HG03097 (cell line): Measurements from ENCODE around the gene COL20A1.
"Not testable (repeated sequence)": the region's sequence is repeated elsewhere in the genome, so short reads cannot be mapped to it uniquely, and the experiment has no call there.

Experiments
- ATAC-seq: cut with Tn5 transposase; IDR thresholded peaks from one replicate; pipeline ENCODE4 v1.9.1; 2021; ENCODE audit not compliant: unreplicated experiment, low FRiP score

Gene COL20A1

DNA sequence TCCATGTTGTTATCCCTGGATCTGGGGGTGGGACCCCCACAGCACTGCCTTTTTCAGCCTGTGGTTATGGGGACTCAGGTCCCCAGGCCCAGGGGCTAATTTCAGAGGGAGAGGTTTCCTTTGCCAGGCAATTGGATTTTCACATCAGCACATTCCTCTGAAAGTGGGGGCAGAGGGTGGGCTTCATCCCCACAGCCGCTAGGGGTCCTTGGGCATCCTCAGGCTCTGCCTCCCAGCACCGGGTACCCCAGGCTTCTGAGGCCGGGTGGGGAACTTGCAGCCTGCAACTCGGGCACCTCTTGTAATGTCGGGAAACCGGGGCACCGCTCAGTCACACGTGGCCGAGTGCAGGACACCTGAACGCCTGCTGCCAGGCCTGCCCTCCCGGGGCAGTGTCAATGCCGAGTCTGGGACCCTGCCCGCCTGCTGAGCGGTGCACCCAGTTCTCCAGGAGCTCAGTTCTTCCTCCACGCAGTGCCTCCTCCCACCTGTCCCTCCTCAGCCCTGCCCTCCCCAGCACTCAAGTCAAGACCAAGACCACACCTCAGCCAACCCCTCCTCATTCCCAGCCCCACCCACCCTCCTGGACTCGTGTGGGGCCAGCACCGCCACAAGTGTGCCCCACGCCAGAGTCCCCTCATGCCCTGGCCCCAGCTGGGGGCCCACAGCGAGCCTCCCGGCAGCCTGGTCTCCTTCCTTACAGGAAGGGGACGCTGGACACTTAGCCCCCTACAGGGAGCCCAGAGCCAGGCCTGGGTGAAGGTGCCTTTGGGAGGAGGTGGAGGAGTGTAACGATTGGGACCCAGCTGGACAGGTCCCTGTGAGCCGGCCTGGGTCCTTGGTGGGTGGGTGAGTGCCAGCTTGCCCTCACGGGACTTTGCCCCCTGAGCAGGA, 77.0 kb downstream of the COL20A1 start:
- ATAC-seq, result no peak

DNA sequence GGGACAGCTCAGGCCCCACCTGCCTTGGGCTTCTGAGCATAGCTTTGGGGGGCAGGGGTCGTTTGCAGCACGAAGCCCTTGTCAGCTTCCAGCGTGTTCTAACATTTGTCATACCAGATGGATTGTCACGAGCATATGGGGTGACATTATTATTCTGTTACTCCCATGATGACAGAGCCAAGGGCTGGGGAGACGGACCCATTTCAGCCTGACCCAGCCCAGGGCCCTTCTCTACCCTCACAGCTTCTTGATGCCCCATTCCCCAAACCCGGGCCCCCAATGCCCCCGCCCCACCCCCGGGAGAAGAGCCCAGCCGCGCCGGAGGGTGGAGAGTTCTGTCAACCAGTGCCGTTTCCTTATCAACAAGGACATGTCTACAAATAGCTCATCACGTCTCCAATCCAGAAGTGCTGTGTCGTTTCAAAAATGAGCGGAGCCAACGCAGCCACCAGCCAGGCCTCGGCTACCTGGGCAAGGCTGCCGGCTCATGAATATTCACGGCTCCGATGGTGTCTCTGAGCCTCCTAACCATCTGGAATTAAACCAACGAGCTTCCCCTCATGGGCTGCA, 77.7 kb downstream of the COL20A1 start:
- no peak for ATAC-seq

DNA sequence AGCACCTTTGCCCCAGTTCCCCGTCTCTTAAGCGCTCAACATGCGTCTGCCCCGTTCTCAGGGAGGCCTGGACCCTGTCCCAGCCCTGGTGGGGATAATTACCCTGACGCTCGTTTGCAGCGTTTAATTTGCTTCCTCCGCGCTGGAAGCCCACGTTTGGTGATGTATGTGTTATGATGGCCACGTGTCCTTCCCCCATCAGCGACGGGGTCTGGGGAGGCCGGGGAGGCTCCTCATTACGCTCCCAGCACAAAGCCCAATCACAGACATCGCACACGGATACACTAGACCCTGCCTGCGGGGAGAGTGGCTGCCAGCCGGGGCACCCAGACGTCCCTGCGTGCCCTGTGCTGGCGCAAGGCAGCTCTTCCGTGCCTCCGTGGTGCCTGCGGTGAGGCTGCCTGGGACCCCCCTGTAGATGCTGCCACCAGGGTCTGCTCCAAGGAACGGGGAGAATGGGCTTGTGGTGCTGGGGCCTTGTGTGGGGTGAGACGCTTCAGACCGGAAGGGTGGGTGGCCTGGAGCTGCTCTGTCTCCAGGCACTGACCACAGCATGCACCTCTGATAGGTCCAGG, 78.4 kb downstream of the COL20A1 start:
- ATAC-seq, result no peak

DNA sequence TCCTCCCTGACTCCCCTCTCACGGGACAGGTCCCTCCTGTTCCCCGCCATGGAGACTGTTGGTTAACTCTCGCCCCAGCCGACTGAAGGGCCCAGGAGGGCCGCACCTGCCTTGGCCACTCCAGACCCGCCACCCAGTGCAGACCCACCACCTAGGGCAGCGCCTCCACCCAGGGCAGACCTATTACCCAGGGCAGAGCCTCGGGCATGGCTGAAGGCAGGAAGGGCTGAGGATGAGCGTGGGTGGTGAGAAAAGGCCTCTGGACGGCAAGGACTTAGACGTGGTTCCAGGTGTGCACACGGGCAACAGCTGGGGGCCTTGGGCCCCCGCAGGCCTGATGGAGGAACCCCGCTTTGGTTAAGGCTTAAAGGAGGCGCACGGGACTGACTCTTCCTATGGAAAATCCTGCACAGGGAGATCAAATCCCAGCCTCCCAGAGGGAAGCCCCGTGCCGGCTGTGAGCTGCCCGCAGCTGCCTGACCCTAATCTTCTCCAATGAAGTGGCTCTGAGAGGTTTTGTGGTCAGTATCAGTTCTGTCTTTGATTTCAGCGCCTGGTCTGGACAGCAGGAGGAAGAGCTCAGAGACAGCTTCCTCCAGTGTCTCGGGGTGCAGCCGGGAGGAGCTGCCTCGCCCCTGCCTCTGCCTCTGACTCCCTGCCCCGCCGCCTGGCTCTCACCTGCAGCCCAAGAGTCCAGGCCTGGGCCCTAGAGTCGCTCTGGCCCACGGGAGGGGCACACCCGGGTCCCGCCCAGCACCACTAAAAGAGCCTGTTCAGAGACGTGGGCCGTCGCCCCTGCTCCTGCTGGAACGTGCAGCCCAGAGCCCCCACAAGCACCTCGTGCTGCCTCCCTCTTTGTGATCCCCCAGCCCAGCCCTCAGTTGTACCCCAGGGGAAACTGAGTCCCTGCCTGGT, 80.2 kb downstream of the COL20A1 start:
- ATAC-seq, result no peak

DNA sequence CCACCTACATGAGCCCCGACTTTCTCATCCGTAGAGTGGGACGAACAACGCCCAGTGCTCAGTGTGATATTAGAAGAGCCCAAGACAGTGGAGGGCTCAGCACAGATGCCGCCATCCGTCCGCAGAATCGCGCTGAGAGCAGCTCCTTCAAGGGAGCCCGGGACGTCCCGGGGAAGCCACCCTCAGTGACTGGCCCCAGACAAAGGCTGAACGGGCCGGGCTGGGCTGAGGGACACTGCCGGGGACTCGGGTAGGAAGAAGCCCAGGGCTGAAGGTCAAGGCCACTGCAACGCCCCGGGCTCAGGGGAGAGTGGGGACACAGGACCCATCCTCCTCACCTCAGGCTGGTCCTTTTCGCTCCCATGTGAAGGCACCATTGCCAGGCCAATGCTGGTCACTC, 81.0 kb downstream of the COL20A1 start:
- ATAC-seq, result no peak

DNA sequence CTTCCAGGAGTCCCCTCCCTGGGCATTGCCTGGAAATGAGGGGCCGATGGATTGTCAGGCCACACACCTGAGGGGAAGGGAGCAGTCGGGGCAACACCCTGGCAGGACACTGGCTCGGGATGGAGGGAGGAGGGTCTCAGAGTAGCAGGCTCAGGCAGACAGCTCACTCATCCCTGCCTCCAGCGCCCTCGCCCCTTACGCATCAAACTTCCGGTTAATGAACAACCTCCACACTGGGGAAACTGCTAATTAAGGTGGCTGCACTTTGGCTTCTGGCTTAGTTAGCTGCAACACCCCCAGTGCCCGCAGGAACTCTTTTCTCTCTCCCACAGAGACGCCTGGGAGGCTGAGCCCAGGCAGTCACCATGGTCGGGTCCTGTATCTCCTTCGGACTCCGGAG, 81.5 kb downstream of the COL20A1 start:
- ATAC-seq, result no peak

DNA sequence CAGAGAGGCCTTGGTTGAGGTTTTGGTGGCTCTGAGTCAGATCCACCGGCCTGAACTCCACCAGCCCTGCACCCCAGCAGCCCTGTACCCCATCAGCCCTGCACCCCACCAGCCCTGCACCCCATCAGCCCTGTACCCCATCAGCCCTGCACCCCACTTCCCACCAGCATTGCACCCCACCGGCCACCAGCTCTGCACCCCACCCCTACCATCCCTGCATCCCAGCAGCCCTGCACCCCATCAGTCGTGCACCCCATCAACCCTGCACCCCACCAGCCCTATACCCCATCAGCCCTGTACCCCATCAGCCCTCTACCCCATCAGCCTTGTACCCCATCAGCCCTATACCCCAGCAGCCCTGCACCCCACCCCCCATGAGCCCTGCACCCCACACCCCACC, 82.5 kb downstream of the COL20A1 start:
- ATAC-seq, result no peak

DNA sequence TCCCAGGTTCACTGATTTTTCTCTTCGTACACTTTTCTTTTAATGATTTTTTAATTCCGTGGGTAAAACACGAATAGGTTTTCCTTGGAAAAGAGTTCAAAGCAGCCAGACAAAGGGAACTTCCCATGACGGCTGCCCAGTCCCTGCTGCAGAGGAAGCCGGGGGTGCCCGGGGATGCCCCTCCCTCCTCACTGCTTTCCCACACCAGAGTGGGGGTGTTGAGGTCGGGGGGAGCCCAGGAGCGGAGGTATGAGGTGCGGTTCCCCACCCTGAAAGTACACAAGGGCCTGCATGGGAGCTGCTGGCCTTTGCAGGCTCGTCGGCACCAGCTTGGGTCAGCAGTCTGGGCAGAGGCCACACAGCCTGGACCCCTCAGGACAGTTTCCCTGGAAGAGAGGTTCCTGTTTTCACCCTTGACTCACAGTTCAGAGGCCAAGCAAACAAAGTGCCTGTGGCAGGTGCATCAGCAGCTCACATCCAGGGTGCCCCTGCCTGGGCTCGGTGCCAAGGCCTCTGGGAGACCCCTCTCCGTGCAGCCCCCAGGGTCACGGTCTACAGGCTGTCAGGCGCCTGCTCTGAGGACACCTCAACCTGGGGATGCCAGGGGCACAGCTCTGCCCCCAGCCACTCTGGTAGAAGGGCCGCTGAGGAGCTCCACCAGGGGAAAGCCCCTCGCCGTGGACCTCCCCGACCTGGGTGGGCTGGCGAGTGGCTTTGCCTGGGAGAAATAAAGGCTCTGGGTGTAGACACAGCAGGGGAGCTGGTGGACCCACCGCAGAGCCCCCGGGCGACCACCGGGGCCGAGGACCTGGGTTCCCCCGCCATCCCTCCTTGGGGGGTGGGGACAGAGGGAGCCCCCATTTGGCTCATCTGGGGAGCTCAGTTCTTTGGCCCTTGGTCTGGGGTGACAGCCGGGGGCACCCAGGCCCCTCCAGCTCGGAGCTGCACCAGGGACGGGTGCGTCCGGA, 83.6 kb downstream of the COL20A1 start:
- ATAC-seq, result no peak

DNA sequence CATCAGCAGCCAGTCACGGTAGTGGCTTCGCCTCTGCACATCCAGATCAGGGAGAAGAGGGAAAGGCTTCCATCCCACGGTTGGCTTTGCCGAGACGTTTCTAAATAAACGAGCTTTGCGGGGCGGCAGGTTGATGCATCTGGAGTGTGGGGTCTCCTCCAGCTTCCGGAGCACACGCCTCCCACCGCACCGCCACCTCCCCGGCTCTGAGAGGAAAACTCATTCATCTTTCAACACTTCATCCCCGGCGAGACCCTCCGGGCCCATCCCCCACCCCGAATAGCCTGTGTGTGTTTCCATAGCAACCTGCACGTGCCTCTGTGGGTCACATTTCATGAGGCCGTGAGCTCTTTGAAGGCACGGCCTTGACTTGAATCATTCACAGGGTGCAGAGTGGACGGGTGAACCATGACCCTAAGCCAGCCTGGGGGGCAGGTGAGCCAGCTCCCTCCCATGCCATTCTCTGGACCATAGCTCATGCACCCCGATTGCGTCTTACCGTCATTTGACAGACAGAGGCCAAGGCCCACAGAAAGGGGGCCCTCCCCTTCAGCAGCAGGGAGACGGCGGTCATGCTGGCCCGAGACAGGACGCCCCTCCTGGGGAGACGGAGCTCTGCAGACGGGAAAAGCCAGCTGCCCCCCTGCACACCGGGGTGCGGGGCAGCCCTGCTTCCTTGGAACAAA, 84.4 kb downstream of the COL20A1 start:
- no peak for ATAC-seq

DNA sequence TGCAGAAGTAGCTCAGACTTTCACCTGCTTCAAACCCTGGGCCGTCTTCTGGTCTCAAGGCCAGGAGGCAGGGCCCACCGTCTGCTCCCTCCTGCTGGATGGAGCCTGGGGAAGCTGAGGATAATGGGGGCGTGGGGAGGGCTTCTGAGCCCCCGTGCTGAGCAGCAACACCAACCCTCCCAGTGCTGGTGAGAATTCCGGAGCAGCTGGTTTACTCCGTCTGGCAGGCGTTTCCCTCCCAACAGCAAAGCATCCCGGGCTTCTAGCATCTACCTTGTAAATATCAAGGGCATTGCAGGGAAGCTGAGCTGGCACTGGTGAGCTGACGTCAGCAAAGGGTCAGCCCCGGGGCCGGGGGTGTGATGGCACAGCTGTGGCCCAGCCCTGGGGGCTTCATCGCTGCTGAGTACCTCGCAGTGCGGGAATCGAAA, 85.0 kb downstream of the COL20A1 start:
- no peak for ATAC-seq

DNA sequence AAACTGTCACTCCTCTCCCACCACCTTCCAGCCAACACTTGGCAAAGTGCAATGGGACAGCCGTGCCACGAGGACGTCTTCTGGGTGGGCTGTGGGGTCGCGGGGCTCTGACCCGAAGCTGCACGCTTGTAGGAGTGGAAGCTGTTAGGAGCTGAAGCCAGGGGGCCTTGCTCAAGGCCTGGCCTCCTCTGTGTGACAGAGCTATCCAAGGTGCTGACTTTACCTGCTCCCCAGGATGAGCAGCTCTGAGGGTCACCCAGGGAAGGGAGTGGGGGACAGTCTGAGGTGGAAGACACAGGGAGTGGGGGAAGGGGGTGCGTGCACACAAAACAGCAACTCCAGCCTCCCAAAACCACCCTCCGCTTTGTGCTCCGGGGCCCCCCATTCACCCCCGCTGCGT, 85.6 kb downstream of the COL20A1 start:
- no peak for ATAC-seq

DNA sequence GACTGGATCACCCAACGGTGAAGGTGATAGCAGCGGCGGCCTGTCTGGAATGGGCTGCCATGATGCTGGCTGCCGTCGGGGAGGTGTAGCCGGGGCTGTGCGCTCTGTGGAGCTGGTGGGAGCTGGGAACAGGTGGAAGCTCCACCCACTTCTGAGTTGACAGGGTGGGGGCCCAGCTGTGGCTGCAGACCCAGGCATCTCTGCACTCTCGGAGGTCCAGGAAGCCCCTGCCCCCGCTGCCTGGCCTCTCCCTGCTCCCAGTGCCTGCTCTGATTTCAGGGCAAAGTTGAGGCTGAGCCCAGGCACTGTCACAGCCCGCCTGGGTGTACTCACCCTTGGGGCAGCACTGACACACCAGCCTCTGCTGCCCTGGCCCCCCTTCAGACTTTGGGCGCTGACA, 86.3 kb downstream of the COL20A1 start:
- no peak for ATAC-seq

DNA sequence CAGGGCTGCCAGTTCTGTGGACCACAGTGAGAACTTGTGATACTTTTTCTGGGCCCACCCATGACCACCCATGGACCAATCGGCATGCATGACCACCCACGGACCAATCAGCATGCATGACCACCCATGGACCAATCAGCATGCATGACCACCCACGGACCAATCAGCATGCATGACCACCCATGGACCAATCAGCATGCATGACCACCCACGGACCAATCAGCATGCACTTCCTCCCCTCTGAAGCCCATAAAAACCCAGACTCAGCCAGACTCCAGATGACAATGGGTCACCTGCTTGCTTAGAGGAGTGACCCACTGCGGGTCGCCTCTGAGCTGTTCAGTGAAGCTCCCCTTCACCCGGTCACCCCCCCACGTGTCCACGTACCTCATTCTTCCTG, 86.9 kb downstream of the COL20A1 start:
- not testable (repeated sequence) for ATAC-seq

DNA sequence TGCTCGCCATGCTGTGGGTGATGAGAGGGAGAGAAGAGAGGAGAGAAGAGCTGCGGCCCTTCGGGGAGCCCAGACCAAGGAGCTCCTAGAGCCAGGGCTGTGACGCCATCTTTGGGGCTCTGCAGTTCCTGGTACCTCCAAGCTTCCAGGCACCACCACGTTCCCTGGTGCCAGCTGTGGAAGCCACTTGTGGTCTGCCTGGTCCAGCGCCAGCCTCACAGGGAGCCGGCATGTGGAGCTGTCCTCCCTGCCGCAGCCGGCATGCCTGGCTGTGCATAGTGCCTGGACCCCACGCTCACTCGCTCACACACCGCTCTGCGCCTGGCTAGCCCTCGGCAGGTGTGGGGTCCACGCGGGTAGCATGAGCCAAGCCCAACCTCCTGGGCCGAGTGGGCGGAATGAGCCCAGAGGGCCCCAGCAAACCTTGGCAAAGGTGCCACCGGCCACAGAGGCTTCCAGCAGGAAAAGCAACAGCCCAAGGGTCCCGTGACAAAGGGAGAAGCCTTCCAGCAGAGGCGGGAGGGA, 87.4 kb downstream of the COL20A1 start:
- ATAC-seq, result no peak

DNA sequence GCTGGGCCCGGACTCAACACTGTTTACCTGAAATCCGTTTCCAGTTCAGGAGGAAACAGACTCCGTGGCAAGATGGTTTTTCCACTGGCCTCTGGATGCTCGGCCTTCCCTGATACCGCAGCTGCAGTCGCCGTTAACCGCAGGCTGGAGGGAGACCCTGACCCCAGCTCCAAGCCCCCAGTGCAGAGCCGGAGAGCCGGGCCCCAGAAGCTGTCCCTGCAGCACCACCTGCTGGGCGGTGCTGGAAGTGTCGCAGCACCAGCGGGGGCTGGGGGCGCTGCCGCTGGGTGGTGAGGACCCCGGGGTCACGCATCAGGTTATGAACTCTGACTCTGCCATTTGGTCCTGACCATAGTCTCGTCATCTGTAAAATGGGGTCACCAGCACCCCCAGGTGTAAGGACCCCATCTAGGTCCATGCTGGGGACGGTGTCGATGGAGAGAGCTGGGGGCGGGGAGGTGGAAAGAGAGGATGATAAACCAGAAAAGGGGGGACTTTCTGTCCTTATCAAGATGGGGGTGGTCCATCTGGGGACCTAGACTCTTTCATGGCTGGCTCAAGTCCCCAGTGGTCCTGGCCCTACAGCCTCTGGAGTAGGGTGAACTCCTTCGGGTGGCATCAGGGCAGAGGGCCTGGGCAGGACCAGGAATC, 88.9 kb downstream of the COL20A1 start:
- no peak for ATAC-seq

DNA sequence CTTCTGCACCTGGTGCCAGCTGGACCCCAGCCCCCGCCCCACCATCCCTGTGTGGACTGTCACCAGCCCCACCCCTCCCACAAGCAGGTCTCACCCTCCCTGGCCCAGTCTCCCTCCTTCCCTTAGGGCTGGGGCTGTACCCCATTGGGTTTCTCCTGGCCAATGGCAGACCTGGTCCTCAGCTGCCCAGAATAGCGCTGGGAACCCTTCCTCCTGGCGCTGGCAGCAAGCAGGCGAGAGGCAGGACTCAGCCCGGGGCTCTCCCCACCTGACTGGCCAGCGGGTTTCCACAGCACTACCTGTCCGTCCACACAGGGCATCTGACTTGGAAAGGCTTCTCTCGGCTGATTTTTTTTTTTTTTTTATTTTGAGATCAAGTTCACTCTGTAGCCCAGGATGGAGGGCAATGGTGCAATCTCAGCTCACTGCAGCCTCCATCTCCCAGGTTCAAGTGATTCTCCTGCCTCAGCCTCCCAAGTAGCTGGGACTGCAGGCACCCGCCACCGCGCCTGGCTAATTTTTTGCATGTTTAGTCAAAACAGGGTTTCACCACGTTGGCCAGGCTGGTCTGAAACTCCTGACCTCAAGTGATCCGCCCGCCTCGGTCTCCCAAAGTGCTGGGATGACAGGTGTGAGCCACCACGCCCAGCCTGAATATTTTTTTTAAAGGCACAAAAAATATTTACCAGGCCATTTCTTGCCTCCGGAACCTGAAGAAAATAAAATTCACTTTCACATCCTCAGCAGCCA, 89.7 kb downstream of the COL20A1 start:
- no peak for ATAC-seq

DNA sequence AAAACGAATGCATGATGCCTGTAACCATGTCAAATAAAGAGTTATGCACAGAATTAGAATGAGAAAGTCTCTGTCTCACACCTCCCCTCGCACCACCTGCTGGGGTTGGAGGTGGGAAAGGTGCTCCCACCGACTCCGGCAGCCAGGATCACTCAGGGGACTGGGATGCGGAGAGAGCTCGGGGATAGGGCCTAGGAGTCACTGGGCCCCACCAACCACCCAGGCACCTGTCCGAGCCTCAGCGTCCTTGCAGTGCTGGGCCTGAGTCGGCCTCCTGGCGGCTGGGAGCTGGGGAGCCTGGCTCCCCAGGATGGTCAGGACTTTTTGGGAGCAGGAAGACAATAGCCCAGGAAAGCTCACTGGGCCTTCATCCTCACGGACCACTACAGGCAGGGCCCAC, 90.6 kb downstream of the COL20A1 start:
- ATAC-seq, result no peak

DNA sequence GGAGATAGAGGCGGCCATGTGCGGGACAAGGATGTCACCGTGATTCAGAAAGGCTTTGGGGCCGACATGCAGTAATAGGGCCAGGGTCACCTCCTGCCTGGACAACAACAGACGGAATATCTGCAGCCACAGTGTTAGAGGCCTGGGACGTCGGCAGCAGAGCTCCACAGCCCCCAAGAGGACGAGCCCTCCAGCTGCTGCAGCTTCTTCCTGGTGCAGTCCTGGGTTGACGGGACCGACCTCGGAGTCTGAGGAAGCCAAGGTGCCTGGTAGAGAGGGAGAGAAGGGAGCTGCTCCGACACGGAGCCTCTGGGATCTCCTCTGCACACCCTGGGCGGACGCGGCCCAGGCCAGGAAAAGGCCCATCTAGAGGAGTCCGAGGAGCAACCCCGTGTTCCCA, 91.3 kb downstream of the COL20A1 start:
- no peak for ATAC-seq
